ENCODE results near the gene MIB1. TPM values are rescaled to one million over a fixed set of nuclear protein-coding genes. Genes with fewer than 3 reads are reported as not detected.

Gene MIB1
- total RNA-seq, 1 experiment from 2014 or later, result 48.8 TPM

DNA sequence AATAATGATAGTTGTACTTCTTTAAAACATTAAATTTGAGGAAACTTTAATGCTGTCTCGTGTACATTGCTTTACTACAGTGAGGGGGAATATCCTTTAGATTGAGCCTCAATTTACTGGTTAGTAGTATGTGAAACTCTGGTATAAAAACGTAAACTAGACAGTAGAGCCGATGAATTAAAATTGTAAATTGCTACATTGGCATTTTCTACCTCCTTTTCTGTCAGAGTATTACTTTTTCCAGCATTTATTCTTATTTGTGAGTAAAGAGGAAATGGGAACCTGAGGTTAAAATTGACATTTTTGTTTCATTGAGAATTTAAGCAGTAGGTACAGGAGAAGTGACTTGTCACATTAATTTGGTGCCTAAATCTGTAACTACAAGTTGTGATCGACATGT is 128.2 kb downstream of the MIB1 start:
- H4K91ac ChIP-seq (ENCODE audit: insufficient read length, low read depth, low read length), result no peak overlapping the region
- no peak overlapping the region for H2BK20ac ChIP-seq (ENCODE audit: low read depth, low read length, poor library complexity, severe bottlenecking)
- no peaks in the 10 kb centered on the region for H3K79me2 ChIP-seq (ENCODE audit: insufficient read depth, low read length)
- no peak overlapping the region for H3T11ph ChIP-seq (ENCODE audit: low read length)
- no peak overlapping the region for H2BK120ac ChIP-seq (ENCODE audit: low read depth, low read length, poor library complexity, severe bottlenecking)
- TF ChIP-seq CTCF (conservative IDR thresholded peaks at IDR 0.05), result no peak
- Mint-ChIP-seq H3K4me3 (no peak overlapping the region), H3K27me3 (ENCODE audit: low read depth) (peaks cover 1% of the 10 kb centered on the region; the same call in 1 of the 2 replicates), H3K4me1 (no peaks in the 10 kb centered on the region), H3K36me3 (ENCODE audit: insufficient read depth in 1 of 3, low read depth in 3 of 3) (peaks cover 3 to 28% (median 25%) of the 10 kb centered on the region in 3 experiments; a peak in 5 of 7 replicates), H3K9me3 (peaks cover 0 to 3% of the 10 kb centered on the region in 2 experiments; a peak in 2 of 5 replicates), H3K27ac (no peak overlapping the region)
- no peaks in the 10 kb centered on the region for H3K79me1 ChIP-seq (ENCODE audit: insufficient read depth, low read depth, low read length, poor library complexity, severe bottlenecking)
- H2AK5ac ChIP-seq (ENCODE audit: insufficient read length, low read length), result no peak overlapping the region
- no peak overlapping the region for H2BK5ac ChIP-seq (ENCODE audit: insufficient read length, low read length)
- H2AFZ ChIP-seq (ENCODE audit: low read length), result no peak overlapping the region
- H2BK15ac ChIP-seq (ENCODE audit: low read depth, low read length), result no peak overlapping the region
- H4K8ac ChIP-seq (replicated peaks; ENCODE audit: insufficient read length, low read depth, low read length), result no peak overlapping the region
- no peak overlapping the region for H3K4me2 ChIP-seq (ENCODE audit: insufficient read depth, insufficient read length, low read length)
- no peaks in the 10 kb centered on the region for H3K23me2 ChIP-seq (ENCODE audit: insufficient read length, low read depth, low read length, poor library complexity, severe bottlenecking)
- no peak overlapping the region for H3K27ac ChIP-seq (ENCODE audit: insufficient read length, low read depth, low read length)
- no peaks in the 10 kb centered on the region for H3K27me3 ChIP-seq (ENCODE audit: insufficient read depth, low read length)
- no peak overlapping the region for H3K4ac ChIP-seq (ENCODE audit: low read depth, low read length)
- H3K14ac ChIP-seq (ENCODE audit: insufficient read depth, low read length), result no peak overlapping the region
- no peaks in the 10 kb centered on the region for H3K9me3 ChIP-seq (ENCODE audit: control insufficient read depth, low read depth, low read length)
- DNase-seq, result no peak
- no peaks in the 10 kb centered on the region for H3K4me1 ChIP-seq (ENCODE audit: insufficient read depth, low read length)
- H3K56ac ChIP-seq (ENCODE audit: insufficient read length, low read depth, low read length), result no peak overlapping the region
- H3K9ac ChIP-seq (ENCODE audit: extremely low read depth, insufficient read length, low read length), result no peak overlapping the region
- H2BK12ac ChIP-seq (ENCODE audit: insufficient read length, low read depth, low read length), result no peak overlapping the region
- no CpG with 5 or more reads among the region's 4 CpGs for WGBS (ENCODE audit: extremely low coverage, insufficient read length, low lambda C conversion rate)
- no peaks in the 10 kb centered on the region for H4K20me1 ChIP-seq (ENCODE audit: control insufficient read depth, insufficient read depth, insufficient read length)
- H4K5ac ChIP-seq (ENCODE audit: insufficient read length, low read depth, low read length), result no peak overlapping the region
- no peak overlapping the region for H3K23ac ChIP-seq (ENCODE audit: insufficient read length, low read depth, low read length)
- no peak overlapping the region for H3K18ac ChIP-seq (ENCODE audit: insufficient read length, low read depth, low read length)

All from H9 (cell line).